Activated CD4-positive, alpha-beta T cell treated with anti-CD3 and anti-CD28 coated beads, Interleukin-2, amount 10 ng/mL, durations not matched to agents 7 days and 5 days (primary cell): ENCODE results near the gene MEN1. TPM values are rescaled to one million over a fixed set of nuclear protein-coding genes. Genes with fewer than 3 reads are reported as not detected.

ENCODE experiments used
- CTCF ChIA-PET: fragments of 350-600 bp; sonication (Branson Sonifier 250); formaldehyde crosslinking; loops from one replicate; lab custom pipeline; 2021; ENCODE audit warnings: antibody characterized with exemption; lab: Charles Lee
- POLR2A ChIA-PET: fragments of 350-600 bp; sonication (Branson Sonifier 250); formaldehyde crosslinking; loops from one replicate; lab custom pipeline; 2021; ENCODE audit warnings: antibody characterized with exemption; lab: Charles Lee
- DNase-seq: peaks from one replicate; pipeline ENCODE4 v3.0.0-alpha.2; 2020
- H3K27ac Mint-ChIP-seq: one replicate; pipeline ENCODE4 v1.8.0; 2021; ENCODE audit warnings: mild to moderate bottlenecking, moderate library complexity, mixed read lengths
- H3K27me3 Mint-ChIP-seq: one replicate; pipeline ENCODE4 v1.8.0; 2021; ENCODE audit warnings: mixed read lengths
- H3K36me3 Mint-ChIP-seq: one replicate; pipeline ENCODE4 v1.8.0; 2021; ENCODE audit warnings: low read depth, mixed read lengths
- H3K4me1 Mint-ChIP-seq: one replicate; pipeline ENCODE4 v1.8.0; 2021; ENCODE audit warnings: mixed read lengths
- H3K4me3 Mint-ChIP-seq: one replicate; pipeline ENCODE4 v1.8.0; 2021; ENCODE audit warnings: mild to moderate bottlenecking, moderate library complexity, mixed read lengths
- H3K9me3 Mint-ChIP-seq: one replicate; pipeline ENCODE4 v1.8.0; 2021; ENCODE audit warnings: mixed read lengths
- total RNA-seq, 2 experiments: library from RNA; stranded (reverse); gene quantifications; one replicate each; pipeline ENCODE4 v1.2.3, GENCODE V29; 2021

Gene MEN1
- total RNA-seq, result 10 to 100 TPM; 35.1 to 38.7 TPM

DNA sequence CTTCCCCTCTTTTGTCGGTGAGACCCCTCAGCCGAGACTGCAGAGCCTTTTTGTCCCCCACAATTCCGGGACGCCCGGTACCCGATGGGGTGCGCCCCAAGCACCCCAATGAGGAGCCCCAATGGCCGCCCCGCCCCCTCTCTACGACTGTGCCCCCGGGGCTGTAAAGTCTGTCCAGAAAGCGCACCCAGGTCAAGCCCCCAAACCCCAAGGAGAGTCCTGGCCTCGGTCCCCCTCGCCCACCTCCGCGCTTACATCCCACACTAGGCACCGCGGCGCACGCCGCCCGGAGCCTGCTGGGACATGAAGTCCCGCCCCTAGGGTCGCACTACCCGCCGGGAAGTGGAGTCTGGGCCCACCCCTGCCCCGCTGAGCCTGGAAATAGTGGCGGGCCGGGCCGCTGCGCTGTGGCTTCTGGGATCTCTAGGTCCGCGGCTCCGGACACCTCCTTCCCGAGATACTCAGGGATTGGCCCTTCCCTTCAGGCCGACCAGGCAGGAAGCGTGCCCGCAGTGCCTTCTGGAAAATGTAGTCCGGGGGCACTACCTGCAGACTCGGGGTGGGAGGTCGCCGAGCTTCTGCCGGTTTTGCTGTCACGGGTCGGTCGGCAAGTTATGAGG lies at the start of gene MEN1:
Gene MEN1 (minus strand): TSS at position 281 of the 620 bp plus-strand sequence. CDS start 442 bp downstream, outside the sequence.
- H3K9me3 Mint-ChIP-seq, result no peaks in the 10 kb centered on the region
- ChIA-PET POLR2A (interaction anchor here (0.8 to 1.0 kb wide), 2 partner anchors 32 to 694 kb away, joined by 3 to 4 read pairs; no protein-coding TSS in a partner anchor), CTCF (interaction anchor here (0.6 to 1.8 kb wide), 6 partner anchors 10 to 268 kb away, joined by 3 to 9 read pairs (median 3); partner anchors contain the start of gene CDC42BPG)
- peak within 1 kb of the TSS; percentile 94 for H3K27ac Mint-ChIP-seq
- no peaks in the 10 kb centered on the region for H3K27me3 Mint-ChIP-seq
- DNase-seq, result peak; percentile 87
- peak within 1 kb of the TSS; percentile 96 for H3K4me3 Mint-ChIP-seq
- H3K4me1 Mint-ChIP-seq, result peaks cover 25% of the 10 kb centered on the region
- H3K36me3 Mint-ChIP-seq, result peaks cover 23% of the 10 kb centered on the region

DNA sequence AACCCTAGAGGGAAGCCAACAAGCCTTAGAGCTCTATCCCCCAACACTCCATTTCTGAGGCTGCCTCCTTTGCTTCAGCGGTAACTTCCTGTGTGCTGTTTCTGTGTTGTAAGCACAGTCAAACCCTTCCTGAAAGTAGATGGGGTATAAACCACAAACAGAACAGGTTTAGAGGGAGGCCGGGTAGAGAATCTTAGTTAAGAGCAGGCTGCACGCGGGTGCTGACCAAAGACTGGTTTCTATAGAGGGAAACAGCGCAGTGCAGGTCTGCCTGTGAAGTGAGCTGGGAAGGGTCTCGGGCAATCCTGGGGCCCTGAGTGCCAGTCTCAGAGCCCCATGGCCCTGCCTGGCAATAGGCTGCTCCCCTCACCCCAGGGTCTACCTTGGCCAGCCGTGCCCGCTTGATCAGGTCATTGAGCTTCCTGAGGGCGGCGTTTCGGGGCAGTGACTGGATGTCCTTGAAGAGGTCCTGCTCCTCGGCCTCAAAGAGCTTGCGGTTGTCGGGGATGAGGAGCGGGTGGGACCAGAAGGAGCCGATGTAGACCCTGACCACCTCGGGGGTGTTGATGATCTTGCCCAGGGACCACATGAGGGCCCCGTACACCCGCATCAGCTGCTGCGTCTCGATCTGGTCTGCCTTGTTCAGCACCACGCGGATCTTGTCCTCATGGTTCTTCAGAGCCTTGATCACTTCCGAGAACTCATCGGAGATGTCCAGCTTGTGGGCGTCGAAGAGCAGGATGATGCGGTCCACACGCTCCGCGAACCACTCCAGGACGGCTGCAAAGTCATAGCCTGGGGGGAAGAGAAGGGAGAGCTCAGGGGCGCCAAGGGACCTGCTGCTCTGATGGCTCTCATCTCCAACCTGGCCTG lies 49.4 kb upstream of the MEN1 start:
- CTCF ChIA-PET, result interaction anchor here (0.6 to 32.1 kb wide), 6 partner anchors 10 to 96 kb away, joined by 3 to 732 read pairs (median 6); partner anchors contain the start of genes CDC42BPG and EHD1
- H3K27ac Mint-ChIP-seq, result peak overlapping the region; percentile 98

DNA sequence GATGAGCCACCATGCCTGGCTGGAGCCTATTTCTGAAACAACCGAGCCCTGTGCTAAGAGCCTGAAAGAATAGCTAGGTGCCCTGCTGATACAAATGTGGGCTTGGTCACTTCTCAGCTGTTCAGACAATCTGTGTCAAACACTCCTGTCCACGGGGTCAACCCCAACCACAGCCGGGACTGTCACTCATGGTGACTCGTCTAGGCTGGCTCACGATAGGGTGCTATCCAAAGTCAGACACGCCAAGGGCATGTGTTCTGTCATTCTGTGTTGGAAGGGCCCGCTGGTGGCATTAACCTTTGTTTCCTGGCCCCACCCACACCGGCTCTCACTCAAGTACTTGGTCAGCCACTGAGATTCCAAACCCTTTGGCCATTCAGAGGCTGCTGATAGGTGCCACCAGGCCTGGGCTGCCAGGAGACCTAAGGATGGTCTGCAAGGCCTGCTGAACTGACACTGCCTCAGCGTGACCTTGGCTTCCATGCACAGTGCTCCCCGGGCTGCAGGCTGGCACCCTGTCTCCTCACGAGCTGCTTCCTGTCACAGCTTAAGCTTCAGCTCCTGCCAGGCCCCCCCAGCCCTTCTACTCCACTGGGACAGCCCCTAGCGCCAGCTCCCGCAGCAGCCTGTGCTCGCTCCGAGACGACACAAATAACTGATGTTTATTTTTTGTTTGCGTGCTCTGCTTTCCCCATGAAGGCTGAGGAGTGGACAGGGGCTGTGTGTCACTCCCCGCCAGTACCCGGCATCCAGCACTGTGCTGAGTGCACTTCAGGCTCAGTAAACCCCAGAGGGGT lies 48.3 kb upstream of the MEN1 start:
- no peaks in the 10 kb centered on the region for H3K27me3 Mint-ChIP-seq
- ChIA-PET POLR2A (interaction anchor here (1.0 to 1.4 kb wide), 2 partner anchors 14 to 22 kb away, joined by 3 to 5 read pairs; no protein-coding TSS in a partner anchor), CTCF (interaction anchor here (0.6 to 32.1 kb wide), 7 partner anchors 10 to 241 kb away, joined by 3 to 732 read pairs (median 4); partner anchors contain the start of genes CDC42BPG and EHD1)
- peak overlapping the region; percentile 74 for H3K4me3 Mint-ChIP-seq
- DNase-seq, result peak; percentile 73
- H3K27ac Mint-ChIP-seq, result peak overlapping the region; percentile 98
- H3K36me3 Mint-ChIP-seq, result peaks cover 70% of the 10 kb centered on the region
- H3K9me3 Mint-ChIP-seq, result no peaks in the 10 kb centered on the region
- H3K4me1 Mint-ChIP-seq, result peaks cover 94% of the 10 kb centered on the region

More for the DNA sequence above, 49.4 kb upstream of the MEN1 start:
- DNase-seq, result peak; percentile 82
- POLR2A ChIA-PET, result interaction anchor here (0.6 to 1.4 kb wide), 6 partner anchors 13 to 56 kb away, joined by 3 to 5 read pairs (median 3); no protein-coding TSS in a partner anchor
- Mint-ChIP-seq H3K9me3 (no peaks in the 10 kb centered on the region), H3K4me1 (peaks cover 94% of the 10 kb centered on the region), H3K27me3 (no peaks in the 10 kb centered on the region), H3K4me3 (peak overlapping the region; percentile 74), H3K36me3 (peaks cover 62% of the 10 kb centered on the region)

DNA sequence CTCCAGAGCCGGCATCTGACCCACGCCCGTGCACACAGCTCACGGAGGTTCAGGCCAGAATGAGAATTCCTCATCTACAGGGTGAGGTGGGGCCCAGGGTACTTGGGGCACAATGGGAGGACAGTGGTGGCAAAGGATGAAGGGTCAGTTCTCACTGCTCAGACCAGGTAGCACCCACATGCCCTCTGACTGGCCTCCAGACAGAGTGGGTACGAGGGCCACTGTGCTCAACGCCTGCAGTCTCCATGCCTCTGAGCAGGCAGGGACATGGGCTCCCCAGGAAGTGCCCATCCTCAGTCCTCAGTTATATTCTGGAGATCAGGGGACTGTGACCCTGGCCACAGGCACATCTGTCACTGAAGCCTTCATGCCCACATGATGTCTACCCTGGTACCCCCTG lies 47.1 kb upstream of the MEN1 start:
- CTCF ChIA-PET, result interaction anchor here (0.7 to 32.1 kb wide), 3 partner anchors 9 to 29 kb away, joined by 4 to 732 read pairs (median 232); partner anchors contain the start of genes CDC42BPG and EHD1
- peaks cover 94% of the 10 kb centered on the region for H3K4me1 Mint-ChIP-seq
- POLR2A ChIA-PET, result no interaction called here
- DNase-seq, result no peak
- no peaks in the 10 kb centered on the region for H3K27me3 Mint-ChIP-seq
- H3K36me3 Mint-ChIP-seq, result peaks cover 77% of the 10 kb centered on the region
- peak overlapping the region; percentile 79 for H3K27ac Mint-ChIP-seq
- H3K9me3 Mint-ChIP-seq, result no peaks in the 10 kb centered on the region
- no peak overlapping the region for H3K4me3 Mint-ChIP-seq

DNA sequence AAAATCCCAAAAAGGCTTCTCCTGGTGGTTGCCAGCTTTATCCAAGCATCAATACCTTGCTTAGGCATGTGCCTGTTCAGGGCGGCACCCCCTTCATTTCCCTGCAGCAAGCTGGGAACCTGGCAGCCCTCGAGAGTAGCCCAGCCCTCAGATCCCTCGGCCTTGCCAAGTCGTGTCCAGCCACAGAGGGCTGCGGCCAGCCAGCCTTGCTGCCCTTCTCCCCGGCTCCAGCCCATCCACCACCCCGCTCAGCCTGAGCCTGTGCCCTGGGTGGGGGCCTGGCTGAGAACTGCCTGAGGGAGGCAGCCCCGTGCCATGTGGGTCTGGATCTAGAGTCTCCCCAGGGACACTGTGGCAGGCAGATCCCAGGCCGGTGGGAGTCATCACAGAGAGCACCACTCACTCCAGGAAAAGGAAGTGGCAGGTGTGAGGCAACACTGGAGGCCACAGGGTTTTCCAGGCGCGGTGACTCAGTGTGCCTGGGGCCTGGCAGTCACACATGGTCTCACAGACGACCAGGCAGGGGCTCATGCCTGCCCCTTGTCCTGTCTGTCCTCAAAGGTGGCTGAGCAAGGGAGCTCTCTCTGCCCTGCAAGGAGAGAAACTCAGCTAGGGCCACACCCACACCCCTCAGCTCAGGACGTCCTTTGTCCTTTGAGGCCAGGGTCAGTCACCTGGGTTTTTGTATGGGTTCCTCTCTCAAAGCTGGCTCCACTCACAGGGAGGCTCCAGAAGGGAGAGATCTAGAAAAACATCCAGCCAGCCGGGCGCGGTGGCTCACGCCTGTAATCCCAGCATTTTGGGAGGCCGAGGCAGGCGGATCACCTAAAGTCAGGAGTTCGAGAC lies 46.3 kb upstream of the MEN1 start:
- POLR2A ChIA-PET, result interaction anchor here (0.7 kb wide), 1 partner anchor 19 kb away, joined by 3 read pairs; no protein-coding TSS in a partner anchor
- no peaks in the 10 kb centered on the region for H3K9me3 Mint-ChIP-seq
- H3K4me3 Mint-ChIP-seq, result no peak overlapping the region
- peak overlapping the region; percentile 66 for H3K27ac Mint-ChIP-seq
- no peaks in the 10 kb centered on the region for H3K27me3 Mint-ChIP-seq
- H3K4me1 Mint-ChIP-seq, result peaks cover 95% of the 10 kb centered on the region
- H3K36me3 Mint-ChIP-seq, result peaks cover 78% of the 10 kb centered on the region
- CTCF ChIA-PET, result interaction anchor here (18.3 to 32.1 kb wide), 2 partner anchors 8 to 30 kb away, joined by 232 to 732 read pairs; partner anchors contain the start of genes CDC42BPG and EHD1
- DNase-seq, result no peak

DNA sequence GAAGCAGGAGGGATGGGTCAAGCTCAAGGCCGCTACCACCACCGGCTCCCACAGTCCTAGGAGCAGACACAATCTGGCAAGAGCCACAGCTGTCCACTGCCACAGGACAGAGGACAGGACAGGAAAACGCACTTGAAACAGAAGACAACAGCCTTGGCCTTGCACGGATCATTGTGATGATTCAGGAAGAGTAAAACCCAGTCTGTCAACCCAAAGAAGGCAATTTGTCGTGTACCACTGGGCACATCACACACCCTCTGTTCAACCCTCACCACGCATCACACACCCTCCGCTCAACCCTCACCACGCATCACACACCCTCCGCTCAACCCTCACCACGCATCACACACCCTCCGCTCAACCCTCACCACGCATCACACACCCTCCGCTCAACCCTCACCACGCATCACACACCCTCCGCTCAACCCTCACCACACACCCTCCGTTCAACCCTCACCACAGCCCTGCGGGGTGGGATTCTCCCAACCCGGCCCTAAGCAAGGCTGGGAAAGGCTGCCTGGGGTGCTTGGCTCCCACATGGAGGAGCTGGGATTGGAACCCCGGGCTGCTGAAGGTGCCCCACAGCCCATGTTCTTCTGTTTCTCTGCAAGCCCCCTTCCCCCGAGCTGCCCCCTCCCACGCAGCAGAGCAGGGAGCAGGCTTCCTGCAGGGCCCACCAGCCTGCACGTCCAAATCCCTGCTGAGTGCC lies 45.4 kb upstream of the MEN1 start:
- H3K4me1 Mint-ChIP-seq, result peaks cover 95% of the 10 kb centered on the region
- H3K4me3 Mint-ChIP-seq, result no peak overlapping the region
- POLR2A ChIA-PET, result interaction anchor here (0.7 kb wide), 1 partner anchor 20 kb away, joined by 3 read pairs; no protein-coding TSS in a partner anchor
- H3K9me3 Mint-ChIP-seq, result no peaks in the 10 kb centered on the region
- H3K27me3 Mint-ChIP-seq, result no peaks in the 10 kb centered on the region
- H3K36me3 Mint-ChIP-seq, result peaks cover 72% of the 10 kb centered on the region
- peak overlapping the region; percentile 72 for H3K27ac Mint-ChIP-seq
- no peak for DNase-seq
- CTCF ChIA-PET, result interaction anchor here (14.0 to 32.1 kb wide), 3 partner anchors 6 to 30 kb away, joined by 232 to 732 read pairs (median 232); partner anchors contain the start of genes CDC42BPG and EHD1

DNA sequence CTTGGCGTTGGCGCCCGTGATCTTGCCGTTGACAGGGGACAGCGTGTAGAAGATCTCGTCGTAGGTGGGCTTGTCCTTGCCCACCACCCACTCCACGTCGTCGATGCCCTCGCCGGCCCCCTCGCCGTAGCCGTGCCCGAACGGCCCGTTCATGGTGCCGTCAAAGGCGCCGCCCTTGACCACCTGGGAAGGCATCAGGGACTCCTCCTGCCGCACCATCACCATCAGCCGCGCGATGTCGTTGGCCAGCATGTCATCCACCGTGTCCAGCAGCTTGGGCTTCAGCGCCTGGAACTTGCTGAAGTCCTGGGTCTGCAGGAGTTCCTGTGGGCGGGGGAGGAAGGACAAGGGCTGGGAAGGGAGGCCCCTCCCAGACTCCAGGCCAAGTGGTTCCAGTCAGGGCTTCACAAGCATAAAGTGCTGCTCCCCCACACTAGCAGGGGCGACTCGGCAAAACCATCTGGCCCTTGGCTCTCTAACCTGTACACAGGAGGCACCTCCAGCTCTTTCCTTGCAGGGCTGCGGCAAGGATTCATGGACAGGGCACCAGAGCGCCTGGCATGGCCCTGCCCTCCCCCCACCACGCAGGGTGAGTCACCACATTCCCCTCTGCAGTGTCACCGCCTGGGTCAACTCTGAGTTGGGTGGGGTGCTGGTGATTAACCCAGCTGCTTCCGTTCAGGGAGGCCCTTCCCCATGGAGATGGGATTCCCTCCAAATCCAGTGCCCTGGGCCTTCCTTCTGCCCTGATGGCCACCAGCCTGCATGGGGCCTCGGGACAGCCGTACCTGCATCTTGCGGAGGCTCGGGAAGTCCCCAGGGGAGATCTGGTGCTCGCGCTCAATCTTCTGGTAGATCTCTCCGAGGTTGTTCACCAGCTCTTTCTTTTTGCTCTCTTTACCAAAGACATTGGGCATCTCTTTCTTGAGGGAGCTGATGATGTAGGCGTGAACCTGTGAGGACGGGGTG lies 44.5 kb upstream of the MEN1 start:
- ChIA-PET POLR2A (no interaction called here), CTCF (interaction anchor here (14.0 to 32.1 kb wide), 3 partner anchors 6 to 31 kb away, joined by 232 to 732 read pairs (median 232); partner anchors contain the start of genes CDC42BPG and EHD1)
- no peaks in the 10 kb centered on the region for H3K9me3 Mint-ChIP-seq
- DNase-seq, result no peak
- H3K27me3 Mint-ChIP-seq, result no peaks in the 10 kb centered on the region
- H3K4me3 Mint-ChIP-seq, result no peak overlapping the region
- peaks cover 91% of the 10 kb centered on the region for H3K4me1 Mint-ChIP-seq
- peaks cover 68% of the 10 kb centered on the region for H3K36me3 Mint-ChIP-seq
- peak overlapping the region; percentile 72 for H3K27ac Mint-ChIP-seq

DNA sequence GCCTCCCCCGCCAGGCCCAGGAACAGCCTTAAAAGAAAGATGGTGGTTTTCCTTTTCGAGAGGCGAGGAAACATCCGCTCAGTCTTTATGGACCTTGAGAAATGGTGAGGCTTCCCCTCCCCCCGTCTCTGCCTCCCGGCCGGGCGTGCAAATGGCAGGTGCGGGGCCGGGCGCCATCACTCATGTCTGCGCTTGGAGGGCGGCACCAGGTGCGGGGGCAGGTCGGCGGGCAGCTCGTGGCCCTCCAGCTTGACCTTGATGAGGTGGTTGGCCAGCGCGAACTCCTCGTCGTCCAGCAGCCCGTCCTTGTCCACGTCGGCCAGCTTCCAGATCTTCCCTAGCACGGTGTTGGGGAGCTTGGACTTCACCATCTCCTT lies 43.8 kb upstream of the MEN1 start:
- Mint-ChIP-seq H3K4me1 (peaks cover 91% of the 10 kb centered on the region), H3K4me3 (no peak overlapping the region), H3K27ac (peak overlapping the region; percentile 54), H3K9me3 (no peaks in the 10 kb centered on the region), H3K27me3 (no peaks in the 10 kb centered on the region), H3K36me3 (peaks cover 63% of the 10 kb centered on the region)
- ChIA-PET CTCF (interaction anchor here (0.6 to 32.1 kb wide), 5 partner anchors 5 to 294 kb away, joined by 4 to 732 read pairs (median 232); partner anchors contain the start of genes CDC42BPG and EHD1), POLR2A (no interaction called here)
- no peak for DNase-seq

DNA sequence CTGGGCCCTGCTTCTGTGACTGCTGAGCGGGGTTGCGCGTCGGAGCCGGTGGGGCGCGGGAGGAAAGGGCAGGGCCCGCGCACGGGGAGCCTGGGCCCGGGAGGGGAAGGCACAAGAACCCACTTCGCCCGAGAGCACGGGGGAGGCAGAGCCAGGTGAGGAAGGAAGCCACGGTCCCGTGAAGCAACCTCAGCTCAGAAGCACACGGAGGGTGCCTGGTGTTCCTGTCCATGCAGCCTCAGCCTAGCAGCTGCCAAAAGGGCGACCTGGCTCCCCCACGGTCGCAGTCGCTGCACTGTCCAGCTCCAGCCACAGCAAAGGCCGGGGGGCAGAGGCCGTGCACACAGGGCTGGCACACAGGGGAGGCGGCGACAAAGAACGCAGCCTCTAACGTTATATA lies 43.4 kb upstream of the MEN1 start:
- Mint-ChIP-seq H3K36me3 (peaks cover 59% of the 10 kb centered on the region), H3K27me3 (no peaks in the 10 kb centered on the region), H3K4me3 (no peak overlapping the region), H3K9me3 (no peaks in the 10 kb centered on the region), H3K4me1 (peaks cover 91% of the 10 kb centered on the region), H3K27ac (peak overlapping the region; percentile 88)
- CTCF ChIA-PET, result interaction anchor here (0.6 to 32.1 kb wide), 7 partner anchors 5 to 294 kb away, joined by 3 to 732 read pairs (median 5); partner anchors contain the start of genes CDC42BPG and EHD1
- POLR2A ChIA-PET, result no interaction called here
- no peak for DNase-seq
